GM18873 (cell line): ENCODE results near the gene NGF.

ENCODE experiments used
- ATAC-seq: cut with Tn5 transposase; IDR thresholded peaks from one replicate; pipeline ENCODE4 v1.9.1; 2021; ENCODE audit warnings: mild to moderate bottlenecking, moderate library complexity, moderate number of reproducible peaks; ENCODE audit not compliant: unreplicated experiment, low FRiP score

The NGF gene

DNA sequence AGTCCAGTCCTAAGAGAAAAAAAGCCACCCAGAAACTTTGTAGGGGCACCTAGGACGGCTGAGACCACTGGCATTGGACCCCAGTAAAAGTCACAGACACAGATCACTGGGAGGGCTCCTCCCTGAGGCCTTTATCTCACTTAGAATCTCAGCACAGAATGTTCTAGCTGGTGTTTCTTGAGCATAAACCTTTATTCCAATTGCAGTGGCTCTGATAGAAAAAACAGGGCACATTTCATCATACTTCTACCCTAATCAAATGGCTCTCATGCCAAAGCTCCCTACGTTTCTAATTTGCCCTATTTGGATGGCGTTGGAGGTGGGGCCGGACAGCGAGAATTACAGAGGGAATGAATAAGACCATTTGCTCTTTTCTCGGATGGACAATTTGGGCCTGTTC, 53.8 kb downstream of the NGF start:
- ATAC-seq = no peak

DNA sequence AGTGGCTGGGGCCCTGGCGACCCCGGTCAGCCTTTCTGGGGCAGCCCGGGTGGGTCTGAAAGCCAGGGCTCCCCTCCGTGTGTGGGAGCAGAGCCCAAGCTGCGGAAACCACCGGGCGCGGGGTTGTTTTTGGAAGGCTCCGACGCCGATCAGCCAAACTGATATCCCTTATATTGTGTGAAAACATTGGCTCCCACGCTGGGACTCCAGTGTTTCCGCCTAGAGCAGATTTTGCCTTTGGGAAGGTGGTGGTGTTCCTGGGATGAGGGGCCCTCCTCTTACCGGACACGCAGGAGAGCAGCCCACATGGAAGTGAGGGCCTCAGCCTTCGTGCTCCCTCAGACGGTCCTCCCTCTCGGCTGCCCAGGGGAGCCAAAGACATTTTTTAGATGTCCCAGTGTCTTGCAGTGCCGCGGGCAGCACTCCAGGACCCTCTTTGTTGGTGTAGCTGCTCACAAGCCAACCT, 54.3 kb downstream of the NGF start:
- no peak for ATAC-seq

DNA sequence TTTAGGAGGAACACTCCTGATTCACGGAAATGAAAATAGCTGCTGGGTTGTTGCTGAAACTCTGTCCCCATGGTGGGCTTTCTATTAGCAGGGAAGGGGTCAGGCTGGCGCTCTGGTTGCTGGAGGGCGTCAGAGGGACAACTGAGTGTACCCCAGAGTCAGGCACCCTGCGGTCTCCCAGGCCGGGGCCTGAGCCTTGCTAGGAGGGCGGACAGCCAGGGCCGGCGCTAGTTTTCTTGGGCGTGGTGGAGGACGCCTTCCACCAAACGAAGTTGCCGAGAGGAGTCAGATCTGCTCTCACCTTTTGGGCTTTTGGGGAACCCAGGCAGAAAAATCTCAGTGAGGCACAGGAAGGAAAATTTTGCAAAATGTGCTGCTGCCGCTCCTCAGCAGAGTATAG, 54.8 kb downstream of the NGF start:
- no peak for ATAC-seq

DNA sequence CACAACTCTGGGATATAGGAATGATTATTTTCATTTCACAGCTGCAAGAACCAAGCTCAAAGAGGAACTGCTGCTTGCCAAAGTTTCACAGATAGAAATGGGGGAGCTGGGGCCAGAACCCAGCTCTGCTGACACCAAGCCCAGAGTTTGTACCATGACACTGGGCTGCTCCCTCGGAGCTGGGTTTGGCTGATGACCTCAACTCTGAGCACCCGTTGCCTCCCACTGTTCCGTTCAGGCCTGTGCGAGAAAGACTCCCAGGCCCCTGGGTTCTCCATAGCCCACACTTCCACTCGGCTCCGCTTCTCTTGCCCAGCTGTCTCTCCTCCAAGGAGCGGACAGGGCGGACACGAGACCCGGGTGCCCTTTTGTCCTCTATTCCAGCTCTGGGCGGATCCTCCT, 55.2 kb downstream of the NGF start:
- ATAC-seq = no peak

DNA sequence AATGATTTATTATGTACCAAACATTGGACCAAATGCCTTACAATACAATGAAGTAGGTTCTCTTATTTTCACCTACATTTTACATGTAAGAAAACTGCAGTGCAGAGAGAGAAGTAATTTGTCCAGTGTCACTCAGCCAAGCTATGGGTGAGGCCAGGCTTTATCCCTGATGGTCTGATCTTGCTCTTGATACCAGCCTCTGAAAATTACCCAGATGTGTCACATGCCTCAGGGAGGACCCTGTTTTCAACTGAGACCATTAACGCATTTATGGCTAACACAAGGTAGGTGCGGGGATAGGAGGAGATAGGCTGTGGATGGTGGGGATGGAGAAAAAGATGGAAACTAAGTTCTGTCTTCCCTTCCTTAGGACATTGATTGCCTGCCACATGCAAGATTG, 56.9 kb downstream of the NGF start:
- no peak for ATAC-seq

DNA sequence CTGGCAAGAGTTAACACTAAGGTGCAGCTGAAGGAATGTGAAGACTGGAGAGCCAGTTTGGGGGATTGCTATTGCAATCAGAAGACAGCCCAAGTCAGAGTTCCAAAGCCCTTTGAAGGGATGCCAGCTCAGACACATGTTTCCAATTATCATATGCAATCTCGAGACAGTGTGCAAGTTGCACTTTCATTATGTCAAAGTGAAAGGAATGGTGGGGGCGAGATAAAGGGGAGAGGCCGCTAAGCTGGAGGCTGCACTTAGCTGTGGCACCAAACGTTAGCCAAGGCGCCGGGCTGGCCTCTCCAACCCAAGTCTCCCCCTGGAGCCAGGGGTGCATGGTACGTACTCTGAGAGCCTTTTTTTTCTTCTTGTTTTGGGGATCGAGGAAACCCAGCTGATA, 58.0 kb downstream of the NGF start:
- no peak for ATAC-seq

DNA sequence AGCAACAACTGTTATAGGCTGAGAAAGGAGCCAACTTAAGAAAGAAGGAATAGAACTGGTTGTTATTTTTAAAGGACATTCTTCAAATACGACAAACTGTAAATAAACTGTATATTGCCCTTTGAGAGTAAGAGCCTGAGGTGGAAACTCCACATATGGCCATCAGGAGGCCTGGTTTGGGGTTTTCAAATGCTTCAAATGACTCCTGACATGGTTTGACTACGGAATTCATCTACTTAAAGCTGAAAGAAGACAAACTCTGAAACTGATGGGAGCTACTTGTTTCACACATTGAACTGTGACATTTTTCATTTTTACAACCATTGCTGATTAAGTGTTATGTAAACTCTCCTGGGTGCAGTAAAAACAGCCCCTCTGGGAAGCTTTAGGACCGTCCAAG, 59.8 kb downstream of the NGF start:
- ATAC-seq = no peak

DNA sequence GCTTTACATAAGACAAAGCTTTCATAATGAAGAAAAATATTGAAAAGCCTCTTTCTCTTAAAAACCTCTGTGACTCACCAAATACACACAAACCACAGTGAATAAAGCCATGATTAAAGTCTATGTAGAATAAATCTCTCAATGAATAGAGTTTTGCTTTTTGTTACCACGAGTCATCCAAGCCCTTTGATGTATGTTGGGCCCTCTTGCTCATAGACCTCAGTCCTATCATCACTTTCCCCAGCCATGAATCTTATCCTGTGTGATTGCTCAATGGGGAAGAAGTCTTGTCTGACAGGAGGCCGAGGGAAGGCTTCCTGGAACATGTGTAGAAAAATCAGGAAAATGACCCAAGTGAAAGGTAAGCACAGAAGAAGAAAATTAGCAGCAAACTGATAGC, 60.8 kb downstream of the NGF start:
- ATAC-seq = no peak

DNA sequence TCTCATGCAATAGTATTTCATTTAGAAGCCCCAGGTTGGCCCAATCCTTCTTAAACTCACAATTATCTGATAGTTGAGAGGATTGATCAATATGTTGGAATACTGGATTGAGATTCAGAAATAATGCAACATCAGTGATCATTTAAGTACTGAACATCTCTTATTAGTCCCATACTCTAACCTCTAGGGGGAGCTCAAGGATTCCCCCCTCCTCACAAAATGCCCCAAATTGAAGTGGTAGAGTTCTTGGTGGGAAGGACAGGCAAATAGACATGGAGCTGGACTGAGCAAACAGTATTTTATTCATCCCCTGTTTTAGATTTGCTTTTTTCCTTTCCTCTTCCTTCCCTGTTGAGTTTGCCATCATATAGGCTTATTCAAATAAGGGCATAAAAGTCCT, 62.8 kb downstream of the NGF start:
- ATAC-seq = no peak

DNA sequence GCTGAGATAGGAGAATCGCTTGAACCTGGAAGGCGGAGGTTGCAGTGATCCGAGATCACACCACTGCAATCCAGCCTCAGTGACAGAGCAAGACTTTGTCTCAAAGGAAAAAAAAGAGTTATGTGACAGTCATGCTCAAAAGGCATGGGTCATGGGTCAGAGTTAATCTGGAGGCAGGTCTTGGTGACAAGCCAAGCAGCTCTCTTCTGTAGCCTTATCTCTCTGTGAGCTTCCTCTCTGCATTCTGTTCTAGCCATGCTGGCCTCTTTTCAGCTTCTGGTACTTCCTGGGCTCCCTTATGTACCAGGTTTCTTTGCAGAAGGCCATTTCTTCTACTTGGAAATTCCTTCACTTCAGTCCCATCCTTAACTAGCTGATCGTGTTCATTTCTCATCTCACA, 63.6 kb downstream of the NGF start:
- ATAC-seq = no peak

DNA sequence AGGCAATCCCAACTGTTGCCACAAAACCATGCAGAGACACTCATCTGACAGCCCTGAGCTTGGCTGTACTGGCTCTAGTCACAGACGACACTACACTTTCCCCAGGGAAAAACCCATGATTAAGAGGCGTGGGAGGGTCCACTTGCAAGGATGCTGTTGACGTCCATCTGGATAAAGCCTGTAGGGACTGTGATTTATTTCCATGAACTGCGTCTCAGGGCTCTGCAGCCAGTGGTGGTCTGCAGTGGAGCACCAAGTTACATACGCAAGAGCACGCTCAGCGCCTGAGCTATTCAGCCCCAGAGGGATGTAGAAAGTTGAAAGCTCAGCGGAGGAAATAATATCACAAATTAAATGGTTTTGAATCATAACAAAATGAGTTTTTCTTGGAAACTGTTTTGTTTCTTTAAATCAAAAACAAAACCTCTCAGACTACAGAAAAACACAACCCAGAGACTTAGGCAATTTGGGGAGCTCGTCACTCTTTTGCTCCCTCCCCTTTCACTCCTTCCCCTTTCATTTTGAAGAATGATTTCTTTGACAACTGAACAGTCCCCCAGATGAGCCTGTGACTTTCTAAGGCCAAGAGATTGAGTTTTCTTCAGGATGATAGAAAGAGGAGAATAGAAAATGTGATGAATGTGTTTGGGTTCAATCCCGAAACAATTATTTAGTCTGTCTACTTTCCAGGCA, 71.2 kb downstream of the NGF start:
- no peak for ATAC-seq

DNA sequence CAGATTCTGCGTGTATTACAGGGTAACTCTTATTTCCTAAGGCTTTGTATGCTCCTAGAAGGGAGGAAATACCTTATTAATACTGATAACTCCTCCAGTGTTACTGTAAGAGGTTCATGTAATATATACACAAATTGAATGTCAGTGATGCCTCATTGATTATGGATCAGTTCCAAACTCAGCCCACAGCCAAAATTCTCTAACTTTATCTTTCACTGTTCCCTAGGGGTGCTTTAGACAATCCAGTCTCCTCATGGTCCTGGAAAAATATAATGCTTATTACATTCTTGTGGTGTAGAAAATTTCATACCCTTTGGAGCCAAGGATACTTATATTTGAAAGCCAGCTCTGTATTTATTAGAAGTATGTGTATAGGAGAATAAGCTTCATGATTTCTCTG, 73.0 kb downstream of the NGF start:
- no peak for ATAC-seq

DNA sequence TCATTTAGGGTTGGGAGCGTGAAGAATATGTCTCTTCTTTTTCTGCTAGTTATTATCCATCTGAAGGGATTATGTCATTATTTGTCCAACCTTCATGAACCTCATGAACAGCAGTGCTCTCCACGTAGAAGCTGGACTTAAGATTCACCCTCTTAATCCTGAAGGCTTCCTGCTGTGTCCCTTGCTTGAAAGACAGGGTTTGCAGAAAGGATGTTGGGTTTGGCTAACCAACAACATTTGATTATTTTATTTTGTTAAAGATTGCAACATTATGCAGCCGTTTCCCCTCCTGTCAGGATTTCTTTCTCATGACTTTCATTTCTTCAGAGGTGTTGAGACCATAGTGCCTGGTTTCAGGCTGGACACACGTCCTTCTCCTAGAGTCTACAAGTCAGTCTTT, 75.2 kb downstream of the NGF start:
- no peak for ATAC-seq

DNA sequence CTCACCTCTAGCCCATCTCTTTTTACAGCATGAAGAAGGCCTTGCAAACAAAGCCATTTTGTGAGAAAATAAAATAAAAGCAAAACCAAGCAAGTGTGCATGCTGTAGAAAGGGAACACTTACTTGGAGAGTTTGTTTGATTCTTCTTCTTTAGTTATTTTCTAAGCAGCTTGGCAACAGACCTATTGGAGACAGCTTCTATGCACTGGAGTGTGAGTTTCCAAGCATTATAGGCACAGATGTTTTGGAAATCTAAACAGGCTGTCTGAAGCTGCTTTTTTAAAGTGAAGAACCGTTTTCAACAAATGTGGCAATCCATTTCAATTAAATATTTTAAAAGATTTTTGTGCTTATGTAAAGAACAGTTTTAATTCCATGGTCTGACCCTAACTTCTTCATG, 76.6 kb downstream of the NGF start:
- no peak for ATAC-seq

DNA sequence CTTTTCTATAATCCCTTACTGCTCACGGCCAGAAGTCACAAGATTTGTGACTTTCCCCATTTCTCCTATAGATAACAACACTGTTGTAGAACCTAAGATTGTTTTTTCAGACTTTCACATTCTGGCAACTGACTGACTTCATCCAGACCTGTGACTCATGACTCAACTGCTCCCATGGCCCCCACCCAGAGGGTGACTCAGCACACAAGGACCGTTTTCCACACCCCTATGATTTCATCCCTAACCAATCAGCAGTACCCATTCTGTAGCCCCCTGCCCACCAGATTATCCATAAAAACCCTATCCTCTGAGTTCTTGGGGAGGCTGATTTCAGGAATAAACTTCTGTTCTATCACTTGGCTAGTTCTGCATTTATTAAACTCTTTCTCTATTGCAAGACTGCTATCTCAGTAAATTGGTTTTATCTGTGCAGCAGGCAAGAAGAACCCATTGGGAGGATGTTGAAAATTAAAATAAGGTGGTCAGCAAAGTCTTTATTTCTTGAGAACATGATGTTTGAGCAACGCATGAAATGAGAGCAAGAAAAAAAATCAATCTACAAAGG, 79.7 kb downstream of the NGF start:
- no peak for ATAC-seq

DNA sequence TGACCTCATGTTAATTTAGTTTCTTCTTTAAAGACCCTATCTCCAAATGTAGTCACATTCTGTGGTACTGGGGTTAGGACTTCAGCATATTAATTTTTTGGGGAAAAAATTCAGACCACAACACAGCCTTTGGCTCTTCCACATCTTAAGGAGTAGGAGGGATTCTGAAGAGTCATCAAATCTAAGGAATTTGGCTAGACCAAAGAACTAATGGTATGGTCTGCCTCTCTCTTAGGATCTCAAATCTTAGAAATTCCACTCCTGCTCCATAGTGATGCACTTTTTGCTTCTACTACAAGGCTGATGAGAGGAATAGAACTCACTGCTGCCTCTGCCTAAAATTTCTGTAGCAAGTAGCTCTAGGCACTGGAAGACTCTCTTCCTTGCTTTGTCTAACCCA, 80.5 kb downstream of the NGF start:
- ATAC-seq = no peak

DNA sequence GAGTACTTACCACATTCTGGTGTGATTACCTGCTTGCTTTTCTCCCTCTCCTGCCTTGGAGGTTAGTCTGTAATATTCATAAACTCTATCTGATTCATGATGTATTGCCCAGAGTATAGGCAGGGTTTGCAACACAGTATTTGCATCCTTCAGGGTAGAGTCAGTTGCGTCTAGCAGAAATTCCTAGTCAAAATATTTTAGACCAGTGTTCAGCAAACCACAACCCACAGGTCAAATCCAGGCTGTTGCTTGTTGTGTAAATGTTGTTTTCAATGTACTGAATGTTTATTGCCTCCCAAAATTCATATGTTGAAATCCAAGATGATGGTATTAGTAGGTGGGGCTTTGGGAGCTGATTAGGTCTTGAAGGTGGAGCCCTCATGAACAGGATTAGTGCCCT, 82.9 kb downstream of the NGF start:
- ATAC-seq = no peak

DNA sequence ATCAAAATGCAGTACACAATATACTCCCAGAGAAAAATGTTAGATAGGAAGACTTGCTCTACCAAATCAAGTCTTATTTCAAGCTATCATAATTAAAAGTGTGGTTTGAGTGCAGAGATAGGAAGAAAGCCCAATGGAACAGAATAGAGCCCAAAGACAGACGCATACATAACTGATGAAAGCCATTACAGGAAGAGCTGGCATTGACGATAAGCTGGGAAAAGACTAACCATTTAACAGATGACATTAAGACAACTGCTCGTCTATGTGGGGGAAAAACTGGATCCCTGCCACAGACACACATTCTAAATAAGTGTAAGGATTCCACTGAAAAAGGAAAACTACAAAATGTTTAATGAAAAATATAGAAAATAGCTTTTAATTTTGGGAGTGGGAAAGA, 85.5 kb downstream of the NGF start:
- ATAC-seq = no peak

DNA sequence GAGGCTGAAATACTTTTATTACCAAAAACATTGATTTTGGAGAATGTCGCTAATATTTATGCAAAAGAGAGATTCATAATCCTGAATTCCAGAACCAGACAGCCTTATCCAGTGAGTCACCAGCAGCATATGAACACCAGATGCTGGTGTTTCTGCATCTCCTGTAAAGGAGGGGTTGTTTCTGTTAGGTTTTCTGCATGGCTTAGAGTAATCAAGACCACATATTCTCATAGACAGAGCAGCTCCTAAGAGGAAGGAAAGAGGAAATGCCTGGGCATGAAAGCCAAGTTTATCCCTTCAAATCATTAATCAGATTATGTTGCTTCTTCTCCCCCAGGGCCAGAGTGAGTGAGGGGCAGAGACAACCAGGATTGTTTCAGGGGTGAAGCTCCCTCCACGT, 86.2 kb downstream of the NGF start:
- no peak for ATAC-seq

DNA sequence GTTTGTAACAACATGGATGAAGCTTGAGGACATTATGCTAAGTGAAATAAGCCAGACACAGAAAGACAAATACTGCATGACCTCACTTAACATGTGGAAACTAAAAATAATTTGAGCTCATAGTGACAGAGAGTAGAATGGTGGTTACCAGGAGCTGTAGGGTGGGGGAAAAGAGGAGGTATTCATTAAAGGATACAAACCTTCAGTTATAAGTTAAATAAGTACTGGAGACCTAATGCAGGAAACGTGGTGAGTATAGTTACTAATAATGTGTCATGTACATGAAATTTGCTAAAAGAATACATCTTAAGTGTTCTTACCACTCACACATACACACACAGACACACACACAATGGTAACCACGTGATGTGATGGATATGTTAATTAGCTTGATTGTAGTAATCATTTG, 86.7 kb downstream of the NGF start:
- no peak for ATAC-seq

DNA sequence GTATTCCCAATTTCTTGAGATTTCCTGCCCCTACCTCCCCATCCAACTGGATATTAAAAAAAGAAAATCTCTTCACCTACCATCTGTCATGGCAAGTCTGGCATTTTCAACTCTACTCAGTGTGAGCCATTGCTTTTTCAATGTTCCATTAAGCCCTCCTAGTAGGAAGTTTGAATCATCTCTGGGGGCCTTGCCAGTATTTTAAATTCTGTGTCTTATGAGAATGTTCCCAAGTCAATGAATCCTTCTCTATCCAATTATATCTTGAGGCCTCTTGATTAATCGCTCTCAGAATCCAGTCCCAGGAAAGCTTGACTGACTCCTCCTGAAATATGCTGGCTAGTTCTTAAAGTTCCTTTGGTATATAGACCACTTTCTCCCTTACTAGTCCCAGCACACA, 91.5 kb downstream of the NGF start:
- no peak for ATAC-seq

DNA sequence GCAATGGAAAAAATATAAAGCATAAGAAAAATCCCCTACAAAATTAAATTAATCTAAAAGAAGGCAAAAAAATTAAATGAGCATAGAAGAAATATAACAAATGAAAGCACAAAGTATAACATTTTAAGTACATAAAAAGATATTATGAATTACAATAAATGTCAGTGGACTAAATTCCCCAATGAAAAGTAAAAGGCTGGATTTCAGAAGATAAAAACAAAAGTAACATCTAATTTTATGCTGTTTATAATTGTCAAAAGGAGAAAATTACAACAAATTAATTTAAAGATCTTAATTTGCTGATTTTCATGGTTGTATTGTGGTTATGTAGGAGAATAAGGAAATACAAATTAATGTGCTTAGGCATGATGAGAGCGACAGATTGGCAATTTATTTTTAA, 92.8 kb downstream of the NGF start:
- no peak for ATAC-seq

DNA sequence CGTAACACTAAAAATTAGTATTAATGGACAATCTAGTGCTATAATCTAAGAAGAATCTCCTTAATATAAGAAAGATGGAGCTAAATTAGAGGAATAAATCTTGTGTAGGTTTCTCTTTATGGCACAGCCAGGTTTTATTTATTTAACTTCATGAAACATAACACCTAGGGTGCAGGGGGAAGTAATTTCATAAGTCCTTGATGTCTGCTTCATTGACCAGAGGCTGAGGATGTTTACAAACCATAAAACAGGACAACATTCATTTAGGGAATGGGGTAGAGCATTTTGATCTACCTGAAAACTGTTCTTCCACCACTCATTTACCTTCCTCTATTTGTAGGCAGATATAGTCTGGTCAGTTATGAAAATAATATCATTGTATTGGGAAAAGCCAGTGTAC, 95.5 kb downstream of the NGF start:
- no peak for ATAC-seq
